Endothelial cell of umbilical vein (primary cell): ENCODE results near the gene ITIH3.

Experiments
- POLR2A ChIP-seq: IDR thresholded peaks from 2 replicates; pipeline ENCODE4 v1.6.1; 2012; ENCODE audit warnings: low read depth, mild to moderate bottlenecking, control low read depth, low read length
- TF ChIP-seq, protein P1 (sequence below), 2 donors: IDR thresholded peaks; 1 replicate in 1 of 2; 2 replicates in 1 of 2; pipeline ENCODE4 v1.5.1; 2011; ENCODE audit warnings: low read length in 2 of 2, mild to moderate bottlenecking in 2 of 2, moderate library complexity in 2 of 2, control low read depth in 1 of 2, inconsistent platforms in 1 of 2, low read depth in 1 of 2; ENCODE audit not compliant: insufficient read depth in 1 of 2; ENCODE audit errors: extremely low read depth in 1 of 2

DNA sequence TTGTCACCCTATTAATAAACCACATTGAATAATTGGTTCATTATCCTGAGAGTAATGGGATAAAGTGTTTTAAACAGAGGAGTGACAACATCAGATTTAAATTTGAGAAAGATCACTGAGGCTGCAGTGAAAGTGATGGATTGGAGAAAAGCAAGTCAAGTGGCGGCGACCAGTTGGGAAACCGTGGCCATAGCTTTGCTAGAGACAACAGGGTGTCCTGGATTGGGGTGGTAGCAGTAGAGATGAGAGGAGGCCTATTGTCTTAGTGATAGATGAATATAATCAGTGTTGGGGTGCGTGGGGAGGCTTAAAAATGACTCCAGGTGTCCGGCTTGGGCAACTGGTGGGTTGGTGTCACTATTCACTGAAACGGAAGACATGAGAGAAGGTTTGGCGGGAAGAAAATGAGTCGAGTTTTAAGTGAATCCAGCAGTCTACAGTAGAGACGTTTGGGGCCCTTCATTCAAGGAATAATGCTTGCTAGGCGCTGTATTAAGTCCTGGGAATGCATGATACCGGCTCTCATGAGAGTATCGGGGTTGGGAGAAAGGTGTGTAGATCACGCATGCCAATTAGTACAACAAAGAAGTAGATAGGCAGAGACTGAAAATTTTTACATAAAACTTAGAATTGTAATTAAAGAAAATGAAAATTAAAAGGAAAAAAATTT, 24.7 kb upstream of the ITIH3 start:
- TF ChIP-seq, protein P1, sequence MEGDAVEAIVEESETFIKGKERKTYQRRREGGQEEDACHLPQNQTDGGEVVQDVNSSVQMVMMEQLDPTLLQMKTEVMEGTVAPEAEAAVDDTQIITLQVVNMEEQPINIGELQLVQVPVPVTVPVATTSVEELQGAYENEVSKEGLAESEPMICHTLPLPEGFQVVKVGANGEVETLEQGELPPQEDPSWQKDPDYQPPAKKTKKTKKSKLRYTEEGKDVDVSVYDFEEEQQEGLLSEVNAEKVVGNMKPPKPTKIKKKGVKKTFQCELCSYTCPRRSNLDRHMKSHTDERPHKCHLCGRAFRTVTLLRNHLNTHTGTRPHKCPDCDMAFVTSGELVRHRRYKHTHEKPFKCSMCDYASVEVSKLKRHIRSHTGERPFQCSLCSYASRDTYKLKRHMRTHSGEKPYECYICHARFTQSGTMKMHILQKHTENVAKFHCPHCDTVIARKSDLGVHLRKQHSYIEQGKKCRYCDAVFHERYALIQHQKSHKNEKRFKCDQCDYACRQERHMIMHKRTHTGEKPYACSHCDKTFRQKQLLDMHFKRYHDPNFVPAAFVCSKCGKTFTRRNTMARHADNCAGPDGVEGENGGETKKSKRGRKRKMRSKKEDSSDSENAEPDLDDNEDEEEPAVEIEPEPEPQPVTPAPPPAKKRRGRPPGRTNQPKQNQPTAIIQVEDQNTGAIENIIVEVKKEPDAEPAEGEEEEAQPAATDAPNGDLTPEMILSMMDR (IDR thresholded peaks at IDR 0.05; ENCODE audit: extremely low read depth in 1 of 2, insufficient read depth in 1 of 2, low read depth in 1 of 2, low read length in 2 of 2) = no peak
- no peak for TF ChIP-seq POLR2A
